ENCODE measurements around the gene CCDC106.

CCDC106 gene

GRCh38 chr19:55605207-55605636 is 42.8 kb upstream of the CCDC106 start:
- H3K27me3 ChIP-seq (ENCODE audit: insufficient read depth, low read length), result no peaks in the 10 kb centered on the region
- H3K9ac ChIP-seq (ENCODE audit: low read depth, low read length), result peak overlapping the region; percentile 48
- peaks cover 20% of the 10 kb centered on the region for H3K36me3 ChIP-seq (ENCODE audit: insufficient read depth, low read length)
- H3K4me1 ChIP-seq (ENCODE audit: insufficient read depth, low read length), result peaks cover 8% of the 10 kb centered on the region; the same call in 1 of the 2 replicates
- H3K27ac ChIP-seq (ENCODE audit: low read depth, low read length), result peak overlapping the region; percentile 98; the same call in 1 of the 2 replicates
- under 1% methylated on average over 43 of the region's 43 CpGs for WGBS
- H3K9me3 ChIP-seq (ENCODE audit: insufficient read depth, low read depth, low read length), result no peaks in the 10 kb centered on the region
- H3K4me3 ChIP-seq (ENCODE audit: low read length), result peak overlapping the region; percentile 81

DNA sequence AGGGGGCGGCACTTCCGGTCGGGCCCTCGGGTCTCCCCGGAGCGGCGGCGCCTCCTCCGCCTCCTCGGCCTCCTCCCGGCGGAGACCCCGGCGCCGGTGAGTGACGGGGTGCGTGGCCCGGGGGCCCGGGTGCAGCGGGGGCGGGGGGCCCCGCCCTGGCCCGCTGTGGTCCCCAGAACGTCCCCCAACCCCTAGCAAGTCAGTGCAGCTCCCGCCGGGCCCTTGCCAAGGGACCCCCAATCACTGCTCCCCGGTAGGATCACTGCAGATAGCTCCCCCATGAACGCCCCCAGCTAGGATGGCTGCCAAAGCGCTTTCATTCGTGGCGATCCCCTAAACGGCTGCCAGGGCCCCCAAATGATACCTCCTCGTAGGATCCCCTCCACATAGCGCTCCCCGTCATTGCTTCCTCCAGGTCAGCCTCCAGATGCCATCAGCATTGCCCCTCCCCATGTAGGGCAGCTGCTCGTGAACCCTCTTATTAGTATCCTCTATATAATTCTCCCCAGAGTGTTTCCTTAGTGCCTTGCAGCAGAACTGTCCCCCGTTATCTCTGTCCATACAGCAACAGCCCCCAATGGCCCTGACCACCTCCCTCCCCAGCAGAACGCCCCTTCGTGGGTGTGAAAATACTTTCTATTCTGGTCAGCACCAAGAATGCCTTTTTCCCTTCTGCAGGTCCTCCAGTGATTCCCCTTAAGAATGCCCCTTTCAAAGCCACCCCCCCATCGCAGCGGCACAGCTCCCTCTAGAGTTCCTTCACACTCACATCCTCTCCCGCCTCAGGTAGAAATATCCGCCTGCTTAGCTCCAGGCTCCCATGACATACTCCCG is 42.2 kb upstream of the CCDC106 start, which contains the start of gene ZNF865:
ZNF865 (plus strand) TSS at position 11 of the 834 bp plus-strand sequence. CDS start 7,972 bp downstream, outside the sequence.
- Histone ChIP-seq H3K36me3 (ENCODE audit: insufficient read depth, low read length) (peaks cover 20% of the 10 kb centered on the region), H3K4me1 (ENCODE audit: insufficient read depth, low read length) (peaks cover 8% of the 10 kb centered on the region; the same call in 1 of the 2 replicates), H3K27ac (ENCODE audit: low read depth, low read length) (peak within 1 kb of the TSS; percentile 98), H3K4me3 (ENCODE audit: low read length) (peak within 1 kb of the TSS; percentile 81), H3K9ac (ENCODE audit: low read depth, low read length) (peak within 1 kb of the TSS; percentile 76), H3K27me3 (ENCODE audit: insufficient read depth, low read length) (no peaks in the 10 kb centered on the region), H3K9me3 (ENCODE audit: insufficient read depth, low read depth, low read length) (no peaks in the 10 kb centered on the region)
- under 1% methylated on average over 44 of the region's 44 CpGs for WGBS

DNA sequence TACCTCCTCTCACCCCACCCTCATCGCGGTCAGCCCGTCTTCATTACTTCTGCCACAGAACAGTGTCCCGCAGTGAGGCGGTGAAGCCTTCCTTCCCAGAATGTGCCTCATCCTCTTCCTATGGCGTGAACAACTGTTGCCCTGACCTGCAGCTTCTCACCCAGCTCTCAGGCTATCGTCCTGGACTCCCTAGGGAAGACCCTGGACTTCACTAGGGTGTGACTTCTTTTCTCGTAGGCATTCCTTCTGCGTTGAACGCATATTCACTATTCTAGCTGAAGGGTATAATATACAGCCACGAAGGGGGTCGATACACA is 41.6 kb upstream of the CCDC106 start:
- Histone ChIP-seq H3K4me1 (ENCODE audit: insufficient read depth, low read length) (peaks cover 6% of the 10 kb centered on the region; the same call in 1 of the 2 replicates), H3K9ac (ENCODE audit: low read depth, low read length) (peak overlapping the region; percentile 56; the same call in 1 of the 2 replicates), H3K9me3 (ENCODE audit: insufficient read depth, low read depth, low read length) (no peaks in the 10 kb centered on the region), H3K36me3 (ENCODE audit: insufficient read depth, low read length) (peaks cover 20% of the 10 kb centered on the region), H3K27me3 (ENCODE audit: insufficient read depth, low read length) (no peaks in the 10 kb centered on the region), H3K27ac (ENCODE audit: low read depth, low read length) (peak overlapping the region; percentile 34; the same call in 1 of the 2 replicates), H3K4me3 (ENCODE audit: low read length) (peak overlapping the region; percentile 81)
- WGBS, result 35% methylated on average over 12 of the region's 12 CpGs

GRCh38 chr19:55606817-55607216 is 41.2 kb upstream of the CCDC106 start:
- peak overlapping the region; percentile 34; the same call in 1 of the 2 replicates for H3K27ac ChIP-seq (ENCODE audit: low read depth, low read length)
- no peaks in the 10 kb centered on the region for H3K27me3 ChIP-seq (ENCODE audit: insufficient read depth, low read length)
- WGBS, result 92% methylated on average over 9 of the region's 9 CpGs
- H3K9me3 ChIP-seq (ENCODE audit: insufficient read depth, low read depth, low read length), result no peaks in the 10 kb centered on the region
- peak overlapping the region; percentile 56; the same call in 1 of the 2 replicates for H3K9ac ChIP-seq (ENCODE audit: low read depth, low read length)
- H3K4me1 ChIP-seq (ENCODE audit: insufficient read depth, low read length), result peaks cover 6% of the 10 kb centered on the region; the same call in 1 of the 2 replicates
- H3K36me3 ChIP-seq (ENCODE audit: insufficient read depth, low read length), result peaks cover 20% of the 10 kb centered on the region
- peak overlapping the region; percentile 81 for H3K4me3 ChIP-seq (ENCODE audit: low read length)

GRCh38 chr19:55609326-55609725 is 38.7 kb upstream of the CCDC106 start:
- Histone ChIP-seq H3K27ac (ENCODE audit: low read depth, low read length) (no peak overlapping the region), H3K4me1 (ENCODE audit: insufficient read depth, low read length) (peaks cover 6% of the 10 kb centered on the region; the same call in 1 of the 2 replicates), H3K9ac (ENCODE audit: low read depth, low read length) (no peak overlapping the region), H3K4me3 (ENCODE audit: low read length) (no peak overlapping the region), H3K9me3 (ENCODE audit: insufficient read depth, low read depth, low read length) (no peaks in the 10 kb centered on the region), H3K36me3 (ENCODE audit: insufficient read depth, low read length) (peaks cover 20% of the 10 kb centered on the region), H3K27me3 (ENCODE audit: insufficient read depth, low read length) (no peaks in the 10 kb centered on the region)
- 97% methylated on average over 5 of the region's 5 CpGs for WGBS

GRCh38 chr19:55611300-55611982 is 36.6 kb upstream of the CCDC106 start:
- Histone ChIP-seq H3K36me3 (ENCODE audit: insufficient read depth, low read length) (peaks cover 31% of the 10 kb centered on the region), H3K4me1 (ENCODE audit: insufficient read depth, low read length) (peaks cover 5% of the 10 kb centered on the region; the same call in 1 of the 2 replicates), H3K9ac (ENCODE audit: low read depth, low read length) (no peak overlapping the region), H3K4me3 (ENCODE audit: low read length) (no peak overlapping the region), H3K27ac (ENCODE audit: low read depth, low read length) (no peak overlapping the region), H3K9me3 (ENCODE audit: insufficient read depth, low read depth, low read length) (no peaks in the 10 kb centered on the region), H3K27me3 (ENCODE audit: insufficient read depth, low read length) (no peaks in the 10 kb centered on the region)
- WGBS, result 95% methylated on average over 14 of the region's 15 CpGs

GRCh38 chr19:55611983-55612645 is 35.9 kb upstream of the CCDC106 start:
- Histone ChIP-seq H3K4me3 (ENCODE audit: low read length) (no peak overlapping the region), H3K36me3 (ENCODE audit: insufficient read depth, low read length) (peaks cover 32% of the 10 kb centered on the region), H3K4me1 (ENCODE audit: insufficient read depth, low read length) (no peaks in the 10 kb centered on the region), H3K27ac (ENCODE audit: low read depth, low read length) (no peak overlapping the region), H3K9ac (ENCODE audit: low read depth, low read length) (no peak overlapping the region), H3K27me3 (ENCODE audit: insufficient read depth, low read length) (no peaks in the 10 kb centered on the region), H3K9me3 (ENCODE audit: insufficient read depth, low read depth, low read length) (no peaks in the 10 kb centered on the region)
- 97% methylated on average over 3 of the region's 3 CpGs for WGBS

DNA sequence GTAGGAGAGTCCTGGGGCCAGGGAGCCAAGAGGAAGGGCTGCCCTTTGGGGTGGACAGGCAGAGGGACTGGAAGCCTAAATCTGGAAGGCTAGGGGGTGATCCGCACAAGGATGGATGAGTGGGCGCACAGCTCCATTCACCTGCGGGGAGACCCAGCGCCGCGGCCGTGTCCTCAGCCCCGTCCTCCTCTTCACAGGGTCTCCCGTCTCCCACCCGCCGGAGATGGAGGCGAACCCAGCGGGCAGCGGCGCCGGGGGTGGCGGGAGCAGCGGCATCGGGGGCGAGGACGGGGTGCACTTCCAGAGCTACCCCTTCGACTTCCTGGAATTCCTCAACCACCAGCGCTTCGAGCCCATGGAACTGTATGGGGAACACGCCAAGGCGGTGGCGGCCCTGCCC is 34.6 kb upstream of the CCDC106 start:
- peaks cover 30% of the 10 kb centered on the region for H3K36me3 ChIP-seq (ENCODE audit: insufficient read depth, low read length)
- H3K4me3 ChIP-seq (ENCODE audit: low read length), result no peak overlapping the region
- H3K4me1 ChIP-seq (ENCODE audit: insufficient read depth, low read length), result no peaks in the 10 kb centered on the region
- H3K27ac ChIP-seq (ENCODE audit: low read depth, low read length), result no peak overlapping the region
- H3K9me3 ChIP-seq (ENCODE audit: insufficient read depth, low read depth, low read length), result no peaks in the 10 kb centered on the region
- WGBS, result 95% methylated on average over 27 of the region's 27 CpGs
- no peaks in the 10 kb centered on the region for H3K27me3 ChIP-seq (ENCODE audit: insufficient read depth, low read length)
- H3K9ac ChIP-seq (ENCODE audit: low read depth, low read length), result no peak overlapping the region

- 96% methylated on average over 75 of the region's 75 CpGs for WGBS
- no peaks in the 10 kb centered on the region for H3K27me3 ChIP-seq (ENCODE audit: insufficient read depth, low read length)
Observed at GRCh38 chr19:55613930-55614710, 33.9 kb upstream of the CCDC106 start.

DNA sequence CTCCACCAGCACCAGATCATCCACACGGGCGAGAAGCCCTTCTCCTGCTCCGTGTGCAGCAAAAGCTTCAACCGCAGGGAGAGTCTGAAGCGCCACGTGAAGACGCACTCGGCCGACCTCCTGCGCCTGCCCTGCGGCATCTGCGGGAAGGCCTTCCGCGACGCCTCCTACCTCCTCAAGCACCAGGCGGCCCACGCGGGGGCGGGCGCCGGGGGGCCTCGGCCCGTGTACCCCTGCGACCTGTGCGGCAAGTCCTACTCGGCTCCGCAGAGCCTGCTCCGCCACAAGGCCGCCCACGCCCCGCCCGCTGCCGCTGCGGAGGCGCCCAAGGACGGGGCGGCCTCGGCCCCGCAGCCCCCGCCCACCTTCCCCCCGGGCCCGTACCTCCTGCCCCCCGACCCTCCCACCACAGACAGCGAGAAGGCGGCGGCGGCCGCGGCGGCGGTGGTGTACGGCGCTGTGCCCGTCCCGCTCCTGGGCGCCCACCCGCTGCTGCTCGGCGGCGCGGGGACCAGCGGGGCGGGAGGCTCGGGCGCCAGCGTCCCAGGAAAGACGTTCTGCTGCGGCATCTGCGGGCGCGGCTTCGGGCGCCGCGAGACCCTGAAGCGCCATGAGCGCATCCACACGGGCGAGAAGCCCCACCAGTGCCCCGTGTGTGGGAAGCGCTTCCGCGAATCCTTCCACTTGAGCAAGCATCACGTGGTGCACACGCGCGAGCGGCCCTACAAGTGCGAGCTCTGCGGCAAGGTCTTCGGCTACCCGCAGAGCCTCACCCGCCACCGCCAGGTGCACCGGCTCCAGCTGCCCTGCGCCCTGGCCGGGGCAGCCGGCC is 33.1 kb upstream of the CCDC106 start:
- Histone ChIP-seq H3K9ac (ENCODE audit: low read depth, low read length) (no peak overlapping the region), H3K9me3 (ENCODE audit: insufficient read depth, low read depth, low read length) (no peaks in the 10 kb centered on the region), H3K4me3 (ENCODE audit: low read length) (no peak overlapping the region), H3K36me3 (ENCODE audit: insufficient read depth, low read length) (peaks cover 23% of the 10 kb centered on the region), H3K27me3 (ENCODE audit: insufficient read depth, low read length) (no peaks in the 10 kb centered on the region), H3K27ac (ENCODE audit: low read depth, low read length) (no peak overlapping the region), H3K4me1 (ENCODE audit: insufficient read depth, low read length) (no peaks in the 10 kb centered on the region)
- 97% methylated on average over 96 of the region's 98 CpGs for WGBS

More at GRCh38 chr19:55613930-55614710, 33.9 kb upstream of the CCDC106 start:
- H3K4me1 ChIP-seq (ENCODE audit: insufficient read depth, low read length), result no peaks in the 10 kb centered on the region
- peaks cover 30% of the 10 kb centered on the region for H3K36me3 ChIP-seq (ENCODE audit: insufficient read depth, low read length)
- H3K9ac ChIP-seq (ENCODE audit: low read depth, low read length), result no peak overlapping the region
- H3K27ac ChIP-seq (ENCODE audit: low read depth, low read length), result no peak overlapping the region
- no peak overlapping the region for H3K4me3 ChIP-seq (ENCODE audit: low read length)
- no peaks in the 10 kb centered on the region for H3K9me3 ChIP-seq (ENCODE audit: insufficient read depth, low read depth, low read length)
